HCT116 (cell line): ENCODE results near the gene ZNF516. TPM values are rescaled to one million over a fixed set of nuclear protein-coding genes. Genes with fewer than 3 reads are reported as not detected.
A peak's percentile ranks its signal among the peaks of the same experiment; 100 is the strongest.

Experiments used
- ATAC-seq: fragments of 200-7000 bp; cut with Tn5 transposase; 2 replicates; pipeline ENCODE4 v1.9.1; 2020; ENCODE audit warnings: mild to moderate bottlenecking, moderate library complexity
- BruUV-seq: library from RNA; stranded (reverse); fragments of 400-500 nt; replicated peaks from 2 replicates; lab custom pipeline; 2021; lab: Mats Ljungman, UMichigan
- CTCF ChIA-PET: fragments of 300-600 bp; sonication (Branson Sonifier 250); formaldehyde crosslinking; loops from one replicate; lab custom pipeline; 2021; ENCODE audit warnings: antibody characterized with exemption; lab: Charles Lee
- POLR2A ChIA-PET: fragments of 300-600, 350-600 bp; sonication (Branson Sonifier 250); formaldehyde crosslinking; loops from one replicate; lab custom pipeline; 2021; ENCODE audit warnings: antibody characterized with exemption; lab: Charles Lee
- RAD21 ChIA-PET, 2 experiments: fragments of 300-600 bp; sonication (Branson Sonifier 250); formaldehyde crosslinking; loops; one replicate each; lab custom pipeline; 2023; ENCODE audit warnings: low total read pairs in 2 of 2; ENCODE audit not compliant: uncharacterized antibody in 2 of 2, unreplicated experiment in 2 of 2, low non-redundant PET in 1 of 2; lab: Charles Lee
- DNase-seq: peaks from one replicate; pipeline ENCODE4 v3.0.0-alpha.2; 2010; ENCODE audit warnings: low read depth, low spot score
- H2AFZ ChIP-seq: fragments of 200-600 bp; shearing (Covaris generic), sonication (generic); 2 replicates; pipeline ENCODE4 v1.6.1; 2017; ENCODE audit warnings: low read depth, mixed run types, mixed read lengths, antibody characterized with exemption, low read length; ENCODE audit not compliant: poor library complexity, severe bottlenecking
- H3K27ac ChIP-seq: 2 replicates; pipeline ENCODE4 v1.5.1; 2012; ENCODE audit warnings: low read depth, low read length
- H3K27me3 ChIP-seq: fragments of 200-600 bp; sonication (generic); 2 replicates; pipeline ENCODE4 v1.6.1; 2016; ENCODE audit warnings: mixed run types, low read length, mixed read lengths; ENCODE audit not compliant: insufficient read depth
- H3K36me3 ChIP-seq, 2 experiments: fragments of 200-500 bp in 1 of 2; fragments of 200-600 bp in 1 of 2; sonication (Bioruptor generic) in 1 of 2; sonication (generic) in 1 of 2; 2 replicates each; pipeline versions ENCODE4 v1.5.1 to v1.6.1; 2014 to 2016; ENCODE audit warnings: low read length in 2 of 2, inconsistent platforms in 1 of 2, mixed read lengths in 1 of 2, mixed run types in 1 of 2; ENCODE audit not compliant: insufficient read depth in 2 of 2, control insufficient read depth in 1 of 2
- H3K4me1 ChIP-seq, 2 experiments: fragments of 200-600 bp in 1 of 2; sonication (generic) in 1 of 2; 2 replicates each; pipeline versions ENCODE4 v1.5.1 to v1.6.1; 2012 to 2017; ENCODE audit warnings: low read length in 2 of 2, inconsistent platforms in 1 of 2, mild to moderate bottlenecking in 1 of 2, mixed read lengths in 1 of 2, mixed run types in 1 of 2, moderate library complexity in 1 of 2; ENCODE audit not compliant: insufficient read depth in 2 of 2, control insufficient read depth in 1 of 2
- H3K4me2 ChIP-seq: fragments of 200-600 bp; sonication (generic); 2 replicates; pipeline ENCODE4 v1.6.1; 2017; ENCODE audit warnings: mixed run types, low read length, mixed read lengths
- H3K4me3 ChIP-seq, 2 experiments: fragments of 200-600 bp in 1 of 2; sonication (generic) in 1 of 2; replicated peaks in 1 of 2; 2 replicates each; pipeline ENCODE4 v1.5.1; 2011 to 2016; ENCODE audit warnings: low read length in 2 of 2, control low read depth in 1 of 2, low read depth in 1 of 2, mild to moderate bottlenecking in 1 of 2, mixed read lengths in 1 of 2, mixed run types in 1 of 2
- H3K79me2 ChIP-seq: fragments of 200-600 bp; sonication (generic); 2 replicates; pipeline ENCODE4 v1.6.1; 2017; ENCODE audit warnings: mild to moderate bottlenecking, mixed run types, low read length, moderate library complexity, mixed read lengths; ENCODE audit not compliant: insufficient read depth
- H3K9ac ChIP-seq: fragments of 200-600 bp; sonication (generic); 2 replicates; pipeline ENCODE4 v1.6.1; 2016; ENCODE audit warnings: low read length, mixed read lengths
- H3K9me2 ChIP-seq: fragments of 200-600 bp; sonication (generic), shearing (Covaris generic); 2 replicates; pipeline ENCODE4 v1.6.1; 2017; ENCODE audit warnings: mixed run types, mild to moderate bottlenecking, moderate library complexity; ENCODE audit not compliant: insufficient read depth
- H3K9me3 ChIP-seq, 2 experiments: fragments of 200-500 bp in 1 of 2; fragments of 200-600 bp in 1 of 2; sonication (Bioruptor generic) in 1 of 2; sonication (generic) in 1 of 2; 2 replicates each; pipeline ENCODE4 v1.6.1; 2014 to 2017; ENCODE audit warnings: low read length in 2 of 2, mixed read lengths in 2 of 2, inconsistent platforms in 1 of 2, low read depth in 1 of 2, mild to moderate bottlenecking in 1 of 2, mixed run types in 1 of 2, moderate library complexity in 1 of 2; ENCODE audit not compliant: control insufficient read depth in 1 of 2, insufficient read depth in 1 of 2
- H4K20me1 ChIP-seq: fragments of 200-600 bp; sonication (generic), shearing (Covaris generic); 2 replicates; pipeline ENCODE4 v1.6.1; 2017; ENCODE audit warnings: mixed run types, mild to moderate bottlenecking, moderate library complexity; ENCODE audit not compliant: insufficient read depth
- ELF1 ChIP-seq: IDR thresholded peaks from 2 replicates; pipeline ENCODE4 v1.6.1; 2012; ENCODE audit warnings: low read depth, borderline replicate concordance
- FOSL1 ChIP-seq: IDR thresholded peaks from 2 replicates; pipeline ENCODE4 v1.6.1; 2012; ENCODE audit warnings: low read depth
- JUND ChIP-seq: IDR thresholded peaks from 2 replicates; pipeline ENCODE4 v1.6.1; 2012
- POLR2A ChIP-seq: IDR thresholded peaks from 2 replicates; pipeline ENCODE4 v1.7.0; 2011; ENCODE audit warnings: borderline replicate concordance; ENCODE audit not compliant: insufficient read depth, insufficient read length; ENCODE audit errors: extremely low read depth
- SP1 ChIP-seq: IDR thresholded peaks from 2 replicates; pipeline ENCODE4 v1.6.1; 2012; ENCODE audit warnings: low read depth
- SRF ChIP-seq: IDR thresholded peaks from 2 replicates; pipeline ENCODE4 v1.6.1; 2012; ENCODE audit warnings: low read depth
- YY1 ChIP-seq: IDR thresholded peaks from 2 replicates; pipeline ENCODE4 v1.6.1; 2011; ENCODE audit warnings: low read length, low read depth, moderate library complexity, mild to moderate bottlenecking; ENCODE audit not compliant: insufficient replicate concordance; ENCODE audit errors: extremely low read depth
- intact Hi-C: fragments of 100-400 bp; cut with micrococcal nuclease; formaldehyde crosslinking; loops from 2 replicates; pipeline ENCODE4 v1.10.0; 2022
- total RNA-seq: library from RNA; stranded (reverse); gene quantifications from one replicate; pipeline ENCODE4 v1.2.1, GENCODE V29; 2021; ENCODE audit not compliant: unreplicated experiment
- TF ChIP-seq, protein P1 (sequence below): IDR thresholded peaks from 2 replicates; pipeline ENCODE4 v1.6.1; 2012
- TF ChIP-seq, protein P2 (sequence below), 3 experiments: fragments of 200-600 bp in 1 of 3; sonication (generic) in 1 of 3; IDR thresholded peaks in 2 of 3; conservative IDR thresholded peaks in 1 of 3; 2 replicates each; pipeline ENCODE4 v1.5.1; 2012 to 2017; ENCODE audit warnings: low read depth in 2 of 3, low read length in 2 of 3, antibody characterized with exemption in 1 of 3, borderline replicate concordance in 1 of 3, control low read depth in 1 of 3, mild to moderate bottlenecking in 1 of 3, mixed read lengths in 1 of 3, mixed run types in 1 of 3, moderate library complexity in 1 of 3; ENCODE audit not compliant: insufficient read depth in 1 of 3
- TF ChIP-seq, protein P3 (sequence below): IDR thresholded peaks from 2 replicates; pipeline ENCODE4 v1.6.1; 2012; ENCODE audit warnings: low read depth

The ZNF516 gene
- total RNA-seq, 1 experiment from 2014 or later: 32.0 TPM

DNA sequence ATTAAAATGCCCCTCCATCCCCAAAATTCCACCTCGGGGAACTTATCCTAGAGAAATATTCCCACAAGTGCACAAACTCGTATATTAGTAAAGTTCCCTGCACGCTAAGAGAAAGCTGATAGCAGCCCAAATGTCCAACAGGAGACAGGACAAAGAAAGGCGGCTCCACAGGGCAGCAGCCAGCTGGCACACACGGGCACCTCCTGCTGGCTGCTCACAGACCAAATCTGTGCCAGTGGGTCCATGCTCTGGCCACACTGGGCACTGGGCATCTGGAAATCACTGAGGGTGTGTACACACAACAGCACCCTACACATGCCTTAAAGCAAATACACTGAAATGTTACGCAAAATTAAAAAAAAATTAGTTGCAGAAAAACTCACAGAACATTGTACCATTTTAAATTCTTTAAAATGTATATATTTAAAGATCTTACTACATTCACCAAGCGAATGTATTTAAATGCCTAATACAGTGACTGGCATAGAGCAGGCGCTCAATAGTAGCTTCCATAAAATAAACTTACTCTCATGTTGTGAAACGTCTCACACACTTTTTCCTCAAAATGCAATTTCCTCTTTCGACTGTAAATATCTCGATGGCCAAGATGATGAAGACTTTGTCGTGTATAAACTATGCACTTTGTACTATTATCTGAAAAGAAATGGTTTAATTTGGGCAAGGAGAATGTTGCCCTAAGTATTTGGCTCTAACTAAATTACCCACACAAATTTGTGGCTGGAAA, 19.4 kb downstream of the ZNF516 start:
- ChIA-PET RAD21 (no interaction called here), CTCF (no interaction called here), POLR2A (interaction anchor here (0.5 kb wide), 1 partner anchor 333 kb away, joined by 4 read pairs; no protein-coding TSS in a partner anchor)
- Histone ChIP-seq H3K9me2 (no peaks in the 10 kb centered on the region), H3K9me3 (no peaks in the 10 kb centered on the region), H3K4me1 (peaks cover 12 to 24% of the 10 kb centered on the region in 2 experiments; a peak in 3 of 4 replicates), H3K9ac (no peak overlapping the region), H3K27ac (no peak overlapping the region; the same call in 1 of the 2 replicates), H3K4me2 (peak overlapping the region; percentile 87), H3K36me3 (no peaks in the 10 kb centered on the region), H3K79me2 (peaks cover 48% of the 10 kb centered on the region), H3K4me3 (no peak overlapping the region), H3K27me3 (no peaks in the 10 kb centered on the region), H2AFZ (no peak overlapping the region), H4K20me1 (no peaks in the 10 kb centered on the region)
- ATAC-seq (no peak), DNase-seq (no peak)
- no TSS peak for BruUV-seq
- intact Hi-C loops: no loop called here
- TF ChIP-seq, protein P1, sequence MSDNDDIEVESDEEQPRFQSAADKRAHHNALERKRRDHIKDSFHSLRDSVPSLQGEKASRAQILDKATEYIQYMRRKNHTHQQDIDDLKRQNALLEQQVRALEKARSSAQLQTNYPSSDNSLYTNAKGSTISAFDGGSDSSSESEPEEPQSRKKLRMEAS: no peak
- TF ChIP-seq SRF (no peak), POLR2A (no peak)
- TF ChIP-seq, protein P2, sequence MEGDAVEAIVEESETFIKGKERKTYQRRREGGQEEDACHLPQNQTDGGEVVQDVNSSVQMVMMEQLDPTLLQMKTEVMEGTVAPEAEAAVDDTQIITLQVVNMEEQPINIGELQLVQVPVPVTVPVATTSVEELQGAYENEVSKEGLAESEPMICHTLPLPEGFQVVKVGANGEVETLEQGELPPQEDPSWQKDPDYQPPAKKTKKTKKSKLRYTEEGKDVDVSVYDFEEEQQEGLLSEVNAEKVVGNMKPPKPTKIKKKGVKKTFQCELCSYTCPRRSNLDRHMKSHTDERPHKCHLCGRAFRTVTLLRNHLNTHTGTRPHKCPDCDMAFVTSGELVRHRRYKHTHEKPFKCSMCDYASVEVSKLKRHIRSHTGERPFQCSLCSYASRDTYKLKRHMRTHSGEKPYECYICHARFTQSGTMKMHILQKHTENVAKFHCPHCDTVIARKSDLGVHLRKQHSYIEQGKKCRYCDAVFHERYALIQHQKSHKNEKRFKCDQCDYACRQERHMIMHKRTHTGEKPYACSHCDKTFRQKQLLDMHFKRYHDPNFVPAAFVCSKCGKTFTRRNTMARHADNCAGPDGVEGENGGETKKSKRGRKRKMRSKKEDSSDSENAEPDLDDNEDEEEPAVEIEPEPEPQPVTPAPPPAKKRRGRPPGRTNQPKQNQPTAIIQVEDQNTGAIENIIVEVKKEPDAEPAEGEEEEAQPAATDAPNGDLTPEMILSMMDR (IDR thresholded peaks at IDR 0.05 in 2 of 3, conservative IDR thresholded peaks at IDR 0.05 in 1 of 3; ENCODE audit: borderline replicate concordance in 1 of 3, insufficient read depth in 1 of 3, low read depth in 2 of 3, low read length in 2 of 3): 0 out of 6 replicates have a peak, but pooled peaks of 1 of the 3 experiments have one; percentile 12

DNA sequence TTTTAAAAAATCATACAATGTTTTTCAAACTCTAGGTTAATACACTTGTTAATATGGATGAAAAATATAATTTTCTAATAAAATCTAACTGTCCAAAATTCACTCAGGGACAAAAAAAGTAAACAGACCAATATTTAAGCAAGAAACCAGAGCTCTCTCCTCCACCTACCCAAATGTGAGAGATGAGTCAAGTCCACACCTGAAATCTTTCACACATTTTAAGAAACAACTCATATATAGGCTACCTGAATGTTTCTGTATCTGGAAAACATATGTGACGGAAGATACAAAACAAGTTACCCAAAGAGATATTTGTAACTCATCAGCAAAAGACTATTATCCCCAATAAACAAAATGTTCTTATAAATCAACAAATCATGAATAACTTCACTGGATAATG, 20.2 kb downstream of the ZNF516 start:
- H3K4me1 ChIP-seq: peaks cover 12 to 24% of the 10 kb centered on the region in 2 experiments; a peak in 3 of 4 replicates
- no peaks in the 10 kb centered on the region for H3K9me3 ChIP-seq
- no peak overlapping the region for H2AFZ ChIP-seq
- no peaks in the 10 kb centered on the region for H3K9me2 ChIP-seq
- no peak overlapping the region for H3K27ac ChIP-seq
- H3K9ac ChIP-seq: no peak overlapping the region
- ATAC-seq: no peak
- POLR2A ChIA-PET: no interaction called here
- H3K27me3 ChIP-seq: no peaks in the 10 kb centered on the region
- DNase-seq: no peak
- peaks cover 52% of the 10 kb centered on the region for H3K79me2 ChIP-seq
- H3K36me3 ChIP-seq: no peaks in the 10 kb centered on the region
- no peaks in the 10 kb centered on the region for H4K20me1 ChIP-seq
- CTCF ChIA-PET: interaction anchor here (1.0 kb wide), 1 partner anchor 11 kb away, joined by 4 read pairs; no protein-coding TSS in a partner anchor
- intact Hi-C loops: no loop called here
- no peak overlapping the region for H3K4me3 ChIP-seq
- RAD21 ChIA-PET: no interaction called here
- BruUV-seq: no TSS peak
- no peak overlapping the region for H3K4me2 ChIP-seq
- no peak for TF ChIP-seq FOSL1
- TF ChIP-seq, protein P2 (IDR thresholded peaks at IDR 0.05 in 2 of 3, conservative IDR thresholded peaks at IDR 0.05 in 1 of 3; ENCODE audit: borderline replicate concordance in 1 of 3, insufficient read depth in 1 of 3, low read depth in 2 of 3, low read length in 2 of 3): no peak
- TF ChIP-seq ELF1: no peak
- no peak for TF ChIP-seq JUND
- no peak for TF ChIP-seq SP1
- no peak for TF ChIP-seq YY1
- TF ChIP-seq, protein P3, sequence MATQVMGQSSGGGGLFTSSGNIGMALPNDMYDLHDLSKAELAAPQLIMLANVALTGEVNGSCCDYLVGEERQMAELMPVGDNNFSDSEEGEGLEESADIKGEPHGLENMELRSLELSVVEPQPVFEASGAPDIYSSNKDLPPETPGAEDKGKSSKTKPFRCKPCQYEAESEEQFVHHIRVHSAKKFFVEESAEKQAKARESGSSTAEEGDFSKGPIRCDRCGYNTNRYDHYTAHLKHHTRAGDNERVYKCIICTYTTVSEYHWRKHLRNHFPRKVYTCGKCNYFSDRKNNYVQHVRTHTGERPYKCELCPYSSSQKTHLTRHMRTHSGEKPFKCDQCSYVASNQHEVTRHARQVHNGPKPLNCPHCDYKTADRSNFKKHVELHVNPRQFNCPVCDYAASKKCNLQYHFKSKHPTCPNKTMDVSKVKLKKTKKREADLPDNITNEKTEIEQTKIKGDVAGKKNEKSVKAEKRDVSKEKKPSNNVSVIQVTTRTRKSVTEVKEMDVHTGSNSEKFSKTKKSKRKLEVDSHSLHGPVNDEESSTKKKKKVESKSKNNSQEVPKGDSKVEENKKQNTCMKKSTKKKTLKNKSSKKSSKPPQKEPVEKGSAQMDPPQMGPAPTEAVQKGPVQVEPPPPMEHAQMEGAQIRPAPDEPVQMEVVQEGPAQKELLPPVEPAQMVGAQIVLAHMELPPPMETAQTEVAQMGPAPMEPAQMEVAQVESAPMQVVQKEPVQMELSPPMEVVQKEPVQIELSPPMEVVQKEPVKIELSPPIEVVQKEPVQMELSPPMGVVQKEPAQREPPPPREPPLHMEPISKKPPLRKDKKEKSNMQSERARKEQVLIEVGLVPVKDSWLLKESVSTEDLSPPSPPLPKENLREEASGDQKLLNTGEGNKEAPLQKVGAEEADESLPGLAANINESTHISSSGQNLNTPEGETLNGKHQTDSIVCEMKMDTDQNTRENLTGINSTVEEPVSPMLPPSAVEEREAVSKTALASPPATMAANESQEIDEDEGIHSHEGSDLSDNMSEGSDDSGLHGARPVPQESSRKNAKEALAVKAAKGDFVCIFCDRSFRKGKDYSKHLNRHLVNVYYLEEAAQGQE: no peak
